Measurements from ENCODE around the gene NID1. TPM values are rescaled to one million over a fixed set of nuclear protein-coding genes. Genes with fewer than 3 reads are reported as not detected.

NID1 gene
- total RNA-seq, 4 donors from 2014 or later: 27.8 to 91.8 (median 69.4) TPM

DNA sequence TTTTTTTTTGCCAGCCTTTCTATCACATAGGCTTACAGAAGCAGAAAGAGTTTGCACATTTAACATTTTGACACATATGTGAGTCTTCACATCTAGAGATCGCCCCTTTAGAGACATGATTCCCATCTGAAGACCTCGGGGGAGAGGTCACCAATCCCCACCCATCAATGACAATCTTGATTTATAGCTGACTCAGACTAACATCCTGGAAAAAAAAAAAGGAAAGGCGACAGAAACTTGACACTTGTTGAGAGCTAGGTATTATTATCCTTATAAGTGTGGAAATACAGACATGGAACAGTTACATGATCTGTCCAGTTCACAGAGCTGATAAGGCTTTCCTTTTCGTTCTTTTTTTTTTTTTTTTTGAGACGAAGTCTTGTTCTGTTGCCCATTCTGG, 28.0 kb upstream of the NID1 start:
- Histone ChIP-seq H3K4me1 (no peaks in the 10 kb centered on the region), H3K9me3 (no peaks in the 10 kb centered on the region), H3K27me3 (no peaks in the 10 kb centered on the region), H3K4me3 (replicated peaks in 1 of 3) (no peak overlapping the region), H3K27ac (no peak overlapping the region), H3K36me3 (no peaks in the 10 kb centered on the region)
- intact Hi-C loops (cut with DNase I): no loop called here
- TF ChIP-seq, protein P1, sequence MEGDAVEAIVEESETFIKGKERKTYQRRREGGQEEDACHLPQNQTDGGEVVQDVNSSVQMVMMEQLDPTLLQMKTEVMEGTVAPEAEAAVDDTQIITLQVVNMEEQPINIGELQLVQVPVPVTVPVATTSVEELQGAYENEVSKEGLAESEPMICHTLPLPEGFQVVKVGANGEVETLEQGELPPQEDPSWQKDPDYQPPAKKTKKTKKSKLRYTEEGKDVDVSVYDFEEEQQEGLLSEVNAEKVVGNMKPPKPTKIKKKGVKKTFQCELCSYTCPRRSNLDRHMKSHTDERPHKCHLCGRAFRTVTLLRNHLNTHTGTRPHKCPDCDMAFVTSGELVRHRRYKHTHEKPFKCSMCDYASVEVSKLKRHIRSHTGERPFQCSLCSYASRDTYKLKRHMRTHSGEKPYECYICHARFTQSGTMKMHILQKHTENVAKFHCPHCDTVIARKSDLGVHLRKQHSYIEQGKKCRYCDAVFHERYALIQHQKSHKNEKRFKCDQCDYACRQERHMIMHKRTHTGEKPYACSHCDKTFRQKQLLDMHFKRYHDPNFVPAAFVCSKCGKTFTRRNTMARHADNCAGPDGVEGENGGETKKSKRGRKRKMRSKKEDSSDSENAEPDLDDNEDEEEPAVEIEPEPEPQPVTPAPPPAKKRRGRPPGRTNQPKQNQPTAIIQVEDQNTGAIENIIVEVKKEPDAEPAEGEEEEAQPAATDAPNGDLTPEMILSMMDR (IDR thresholded peaks at IDR 0.05): no peak
- no peak for DNase-seq
- WGBS, 2 donors: 75% methylated on average over 5 of the region's 5 CpGs

DNA sequence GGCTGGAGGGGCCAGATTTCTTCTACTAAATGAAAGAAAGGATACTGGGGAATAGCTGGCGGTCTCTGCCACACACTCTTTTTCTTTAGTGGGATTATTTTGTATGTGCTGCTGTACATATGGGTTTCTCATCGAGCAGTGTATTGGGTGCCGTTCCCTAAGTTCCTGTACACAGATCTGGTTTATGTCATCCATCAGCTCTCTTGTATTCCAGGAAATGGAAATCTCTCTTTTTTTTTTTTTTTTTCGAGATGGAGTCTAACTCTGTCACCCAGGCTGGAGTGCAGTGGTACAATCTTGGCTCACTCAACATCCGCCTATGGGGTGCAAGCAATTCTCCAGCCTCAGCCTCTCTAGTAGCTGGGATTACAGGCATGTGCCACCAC, 27.0 kb upstream of the NID1 start:
- TF ChIP-seq, protein P1 (IDR thresholded peaks at IDR 0.05): no peak
- no peak for TF ChIP-seq POLR2A (IDR thresholded peaks at IDR 0.05)

DNA sequence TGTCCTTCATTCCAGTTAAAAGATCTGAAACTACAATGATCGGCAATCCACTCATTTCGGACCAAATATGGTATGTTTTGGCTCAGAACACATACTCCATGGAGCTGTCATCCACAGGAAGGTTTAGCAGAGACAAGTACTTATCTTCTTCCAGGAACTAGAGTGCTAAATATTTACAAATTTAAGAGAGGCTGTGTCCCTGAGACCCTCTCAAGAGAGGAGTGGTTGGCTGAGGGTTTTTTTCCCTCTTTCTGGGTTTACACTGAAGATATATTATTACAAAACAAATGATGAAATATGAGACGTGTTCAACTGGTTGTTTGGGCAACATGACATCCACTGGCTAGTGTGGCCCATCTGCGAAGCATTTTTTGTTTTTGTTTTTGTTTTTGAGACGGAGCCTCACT, 25.9 kb upstream of the NID1 start:
- DNase-seq: no peak
- 67 to 71% methylated on average over 5 of the region's 5 CpGs for WGBS, 2 donors
- intact Hi-C loops (cut with DNase I): no loop called here
- Histone ChIP-seq H3K4me1 (no peaks in the 10 kb centered on the region), H3K4me3 (replicated peaks in 1 of 3) (no peak overlapping the region), H3K9me3 (no peaks in the 10 kb centered on the region), H3K27me3 (no peaks in the 10 kb centered on the region), H3K36me3 (no peaks in the 10 kb centered on the region), H3K27ac (no peak overlapping the region)
- TF ChIP-seq POLR2A (IDR thresholded peaks at IDR 0.05): no peak
- TF ChIP-seq, protein P1 (IDR thresholded peaks at IDR 0.05): no peak

More for the DNA sequence above, 27.0 kb upstream of the NID1 start:
- H3K27me3 ChIP-seq: no peaks in the 10 kb centered on the region
- H3K4me3 ChIP-seq (replicated peaks in 1 of 3): no peak overlapping the region
- H3K27ac ChIP-seq: no peak overlapping the region
- WGBS, 2 donors: 78 to 85% methylated on average over 5 of the region's 5 CpGs
- intact Hi-C loops (cut with DNase I): no loop called here
- no peaks in the 10 kb centered on the region for H3K36me3 ChIP-seq
- DNase-seq: no peak
- H3K9me3 ChIP-seq: no peaks in the 10 kb centered on the region
- H3K4me1 ChIP-seq: no peaks in the 10 kb centered on the region

DNA sequence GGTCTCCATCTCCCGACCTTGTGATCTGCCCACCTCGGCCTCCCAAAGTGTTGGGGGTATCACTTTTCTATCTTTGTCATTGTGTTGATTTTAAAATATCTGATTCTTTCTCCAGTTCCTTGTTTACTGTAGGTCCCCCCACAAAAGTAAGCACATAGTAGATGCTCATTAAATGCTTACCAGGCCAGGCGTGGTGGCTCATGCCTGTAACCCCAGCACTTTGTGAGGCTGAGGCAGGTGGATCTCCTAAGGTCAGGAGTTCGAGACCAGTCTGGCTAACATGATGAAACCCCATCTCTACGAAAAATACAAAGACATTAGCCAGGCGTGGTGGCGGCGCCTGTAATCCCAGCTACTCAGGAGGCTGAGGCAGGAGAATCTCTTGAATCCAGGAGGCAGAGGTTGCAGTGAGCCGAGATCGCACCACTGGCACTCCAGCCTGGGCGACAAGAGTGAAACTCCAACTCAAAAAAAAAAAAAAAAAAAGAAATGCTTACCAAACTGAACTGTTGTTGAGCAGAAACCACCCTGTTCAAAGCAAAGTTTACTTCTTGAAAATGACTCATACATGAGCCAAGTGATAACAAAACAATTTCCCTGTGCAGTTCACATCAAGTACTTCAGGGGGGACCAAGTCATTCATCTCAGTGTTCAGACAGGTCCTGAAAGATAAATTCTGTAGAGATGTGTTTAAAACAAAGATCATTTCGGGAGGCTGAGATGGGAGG, 24.3 kb upstream of the NID1 start:
- intact Hi-C loops (cut with DNase I): no loop called here
- Histone ChIP-seq H3K27ac (no peak overlapping the region), H3K27me3 (no peaks in the 10 kb centered on the region), H3K9me3 (no peaks in the 10 kb centered on the region), H3K4me1 (no peaks in the 10 kb centered on the region), H3K36me3 (no peaks in the 10 kb centered on the region), H3K4me3 (replicated peaks in 1 of 3) (no peak overlapping the region)
- TF ChIP-seq, protein P1 (IDR thresholded peaks at IDR 0.05): no peak
- no peak for TF ChIP-seq POLR2A (IDR thresholded peaks at IDR 0.05)
- no peak for DNase-seq
- 84 to 91% methylated on average over 11 to 12 of the region's 12 CpGs for WGBS, 2 donors

DNA sequence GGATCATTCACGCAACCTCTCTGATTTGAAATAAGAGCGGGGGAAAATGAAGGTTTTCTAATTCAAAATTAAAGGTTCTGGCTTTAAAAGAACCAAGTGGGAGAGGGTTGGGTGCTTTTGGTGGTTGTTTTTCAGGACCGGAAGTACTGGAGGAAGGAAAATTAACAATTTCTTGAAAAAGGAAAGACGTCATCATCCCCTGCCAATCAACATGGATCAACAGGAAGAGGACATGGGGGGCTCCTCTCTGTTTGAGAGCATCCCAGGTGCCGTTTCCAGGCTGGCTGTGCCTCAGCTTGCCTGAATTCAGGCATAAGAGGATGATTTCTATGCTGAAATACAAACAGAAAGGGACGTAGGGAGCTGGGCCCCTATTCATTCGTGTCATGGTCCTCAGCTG, 21.6 kb upstream of the NID1 start:
- no peak overlapping the region for H3K27ac ChIP-seq
- intact Hi-C loops (cut with DNase I): no loop called here
- WGBS, 2 donors: 61 to 81% methylated on average over 7 of the region's 7 CpGs
- peaks cover 0 to 5% of the 10 kb centered on the region in 2 donors for H3K4me1 ChIP-seq
- no peak overlapping the region for H3K4me3 ChIP-seq (replicated peaks in 1 of 3)
- DNase-seq: no peak
- H3K36me3 ChIP-seq: no peaks in the 10 kb centered on the region
- no peaks in the 10 kb centered on the region for H3K9me3 ChIP-seq
- TF ChIP-seq, protein P1 (IDR thresholded peaks at IDR 0.05): no peak
- no peak for TF ChIP-seq POLR2A (IDR thresholded peaks at IDR 0.05)
- no peaks in the 10 kb centered on the region for H3K27me3 ChIP-seq

Data from thyroid gland (tissue), 4 donors.